Retinal pigment epithelial cell (primary cell): Measurements from ENCODE around the gene CROCC.
"Not testable (repeated sequence)": the region's sequence is repeated elsewhere in the genome, so short reads cannot be mapped to it uniquely, and the experiment has no call there.

Source experiments
- DNase-seq: peaks from one replicate; pipeline ENCODE4 v3.0.0-alpha.2; 2010; ENCODE audit warnings: low read depth
- H3K4me3 ChIP-seq: 2 replicates; pipeline ENCODE4 v1.5.1; 2011; ENCODE audit warnings: mild to moderate bottlenecking, low read length, control low read depth, moderate library complexity
- TF ChIP-seq, protein P1 (sequence below): conservative IDR thresholded peaks from 2 replicates; pipeline ENCODE4 v1.5.1; 2011; ENCODE audit warnings: low read depth, low read length, control low read depth, inconsistent platforms

Gene CROCC

DNA sequence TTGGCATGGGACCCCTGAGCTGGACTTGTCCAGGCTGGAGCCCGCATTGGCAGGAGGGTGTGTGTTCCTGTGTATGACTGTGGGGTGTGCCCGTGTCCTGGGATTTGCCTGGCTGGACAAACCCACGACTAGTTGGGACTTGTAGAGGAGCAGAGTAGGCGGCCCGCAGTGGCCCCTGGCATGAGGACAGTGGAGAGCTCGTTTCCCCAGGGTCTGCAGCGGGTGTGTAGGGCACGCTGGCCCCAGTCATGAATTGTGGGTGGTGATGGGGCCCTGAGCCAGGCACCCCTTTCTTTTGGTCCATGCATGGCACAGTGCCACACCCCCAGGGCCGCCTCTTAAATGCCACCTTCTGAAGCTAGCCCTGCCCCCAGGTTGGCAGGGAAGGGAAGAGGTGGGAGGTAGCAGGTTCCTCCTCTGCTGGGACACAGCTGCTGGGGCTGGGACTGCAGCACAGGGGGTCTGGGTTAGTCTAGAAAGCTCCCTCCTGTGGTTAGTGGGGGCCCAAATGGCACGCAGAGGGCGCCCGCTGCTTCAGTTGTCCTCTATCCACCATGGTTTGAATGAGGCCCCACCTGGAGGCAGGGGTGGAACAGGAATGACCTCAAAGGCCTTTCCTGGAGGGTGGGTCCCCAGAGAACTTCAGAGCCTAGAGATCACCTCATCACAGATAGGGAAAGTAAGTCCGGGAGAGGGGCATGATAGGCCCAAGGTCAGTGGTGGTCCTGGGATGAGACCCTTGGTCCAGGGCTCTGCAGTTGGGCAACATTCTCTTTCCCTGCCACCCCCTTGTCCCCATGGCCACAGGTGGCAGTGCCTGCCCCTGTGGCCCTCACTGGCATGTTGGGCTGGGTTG, 4.1 kb downstream of the CROCC start:
- TF ChIP-seq, protein P1, sequence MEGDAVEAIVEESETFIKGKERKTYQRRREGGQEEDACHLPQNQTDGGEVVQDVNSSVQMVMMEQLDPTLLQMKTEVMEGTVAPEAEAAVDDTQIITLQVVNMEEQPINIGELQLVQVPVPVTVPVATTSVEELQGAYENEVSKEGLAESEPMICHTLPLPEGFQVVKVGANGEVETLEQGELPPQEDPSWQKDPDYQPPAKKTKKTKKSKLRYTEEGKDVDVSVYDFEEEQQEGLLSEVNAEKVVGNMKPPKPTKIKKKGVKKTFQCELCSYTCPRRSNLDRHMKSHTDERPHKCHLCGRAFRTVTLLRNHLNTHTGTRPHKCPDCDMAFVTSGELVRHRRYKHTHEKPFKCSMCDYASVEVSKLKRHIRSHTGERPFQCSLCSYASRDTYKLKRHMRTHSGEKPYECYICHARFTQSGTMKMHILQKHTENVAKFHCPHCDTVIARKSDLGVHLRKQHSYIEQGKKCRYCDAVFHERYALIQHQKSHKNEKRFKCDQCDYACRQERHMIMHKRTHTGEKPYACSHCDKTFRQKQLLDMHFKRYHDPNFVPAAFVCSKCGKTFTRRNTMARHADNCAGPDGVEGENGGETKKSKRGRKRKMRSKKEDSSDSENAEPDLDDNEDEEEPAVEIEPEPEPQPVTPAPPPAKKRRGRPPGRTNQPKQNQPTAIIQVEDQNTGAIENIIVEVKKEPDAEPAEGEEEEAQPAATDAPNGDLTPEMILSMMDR: no peak
- no peak for DNase-seq
- H3K4me3 ChIP-seq: no peak overlapping the region

DNA sequence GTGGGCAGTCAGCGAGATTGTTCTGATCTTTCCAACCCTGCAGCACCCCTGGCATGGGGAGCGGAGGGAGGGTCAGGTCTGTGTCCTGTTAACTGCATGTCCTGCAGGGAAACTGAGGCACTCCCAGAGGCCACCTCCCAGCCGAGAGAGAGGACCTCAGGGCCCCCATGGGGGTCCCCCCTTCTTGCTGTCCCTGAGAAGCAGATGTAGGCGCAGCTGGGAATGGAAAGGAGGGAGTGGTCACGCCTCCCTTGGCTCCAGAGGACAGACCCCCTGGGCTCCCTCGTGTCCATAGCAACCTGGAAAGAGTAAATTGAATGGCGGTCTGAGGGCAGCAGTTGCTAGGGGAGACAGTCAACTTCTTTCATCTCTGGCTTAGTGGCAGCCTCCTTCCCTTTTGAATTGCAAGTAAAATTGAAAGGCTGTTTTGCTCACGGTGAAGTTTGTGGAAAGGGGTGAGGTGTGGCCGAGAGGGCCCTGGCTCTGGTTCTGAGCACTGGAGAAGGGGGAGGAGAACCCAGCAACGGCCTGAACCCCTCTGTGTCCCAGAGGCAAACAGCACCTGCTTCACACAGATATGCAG, 4.9 kb downstream of the CROCC start:
- TF ChIP-seq, protein P1: no peak
- H3K4me3 ChIP-seq: no peak overlapping the region
- DNase-seq: no peak

DNA sequence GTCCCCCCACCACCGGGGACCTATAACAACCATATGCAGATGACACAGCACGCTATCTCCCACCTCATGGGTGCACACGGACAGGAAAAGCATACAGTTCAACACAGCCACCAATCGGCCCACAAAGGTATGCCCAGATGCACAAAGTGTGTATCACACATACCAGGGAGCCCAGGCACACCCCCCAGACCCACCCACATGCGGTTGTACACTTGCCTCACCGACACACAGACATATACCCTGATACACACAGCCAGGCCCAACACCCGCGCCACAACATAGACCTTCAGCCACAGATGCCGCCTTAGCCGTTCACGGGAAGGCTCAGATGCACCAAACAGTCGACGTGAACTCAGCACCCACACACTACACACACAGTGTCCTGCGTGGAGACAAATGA, 5.5 kb downstream of the CROCC start:
- TF ChIP-seq, protein P1: no peak
- H3K4me3 ChIP-seq: no peak overlapping the region
- DNase-seq: no peak

DNA sequence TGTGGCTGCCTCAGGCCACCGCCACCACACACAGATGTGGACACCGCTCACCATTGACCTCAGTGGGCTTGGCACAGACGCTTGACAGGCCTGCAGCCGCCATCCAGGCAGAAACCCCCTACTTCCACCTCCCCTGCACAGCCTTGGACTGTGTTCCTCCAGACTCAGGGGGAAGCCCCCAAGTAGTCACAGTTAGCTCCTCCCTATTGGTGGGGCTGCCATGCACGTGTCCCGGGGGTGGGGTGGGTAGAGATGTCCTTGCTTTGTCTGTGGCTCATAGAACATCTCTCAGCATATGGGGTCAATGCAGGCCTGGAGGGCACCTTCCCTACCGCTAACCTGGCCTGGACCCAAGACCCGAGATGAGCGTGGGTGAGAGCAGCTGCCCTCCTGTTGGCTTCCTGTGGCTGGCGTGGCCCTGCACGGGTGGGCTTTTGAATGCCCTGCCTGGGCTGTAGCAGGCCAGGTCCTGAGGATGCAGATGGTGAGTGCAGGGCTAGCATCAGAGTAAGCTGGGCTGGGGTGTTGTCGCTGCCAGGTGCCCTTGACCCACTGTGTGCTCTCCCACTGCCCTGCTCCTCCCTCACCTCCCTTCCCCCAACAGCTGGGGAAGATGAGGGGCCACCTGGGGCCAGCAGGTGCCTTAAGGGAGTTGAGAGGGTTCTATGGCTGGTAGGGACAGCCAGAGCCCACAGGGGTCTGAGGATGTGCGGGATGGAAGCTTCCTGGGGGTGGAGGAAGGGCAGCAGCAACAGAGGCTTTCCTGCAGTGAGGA, 6.2 kb downstream of the CROCC start:
- no peak for DNase-seq
- no peak overlapping the region for H3K4me3 ChIP-seq

DNA sequence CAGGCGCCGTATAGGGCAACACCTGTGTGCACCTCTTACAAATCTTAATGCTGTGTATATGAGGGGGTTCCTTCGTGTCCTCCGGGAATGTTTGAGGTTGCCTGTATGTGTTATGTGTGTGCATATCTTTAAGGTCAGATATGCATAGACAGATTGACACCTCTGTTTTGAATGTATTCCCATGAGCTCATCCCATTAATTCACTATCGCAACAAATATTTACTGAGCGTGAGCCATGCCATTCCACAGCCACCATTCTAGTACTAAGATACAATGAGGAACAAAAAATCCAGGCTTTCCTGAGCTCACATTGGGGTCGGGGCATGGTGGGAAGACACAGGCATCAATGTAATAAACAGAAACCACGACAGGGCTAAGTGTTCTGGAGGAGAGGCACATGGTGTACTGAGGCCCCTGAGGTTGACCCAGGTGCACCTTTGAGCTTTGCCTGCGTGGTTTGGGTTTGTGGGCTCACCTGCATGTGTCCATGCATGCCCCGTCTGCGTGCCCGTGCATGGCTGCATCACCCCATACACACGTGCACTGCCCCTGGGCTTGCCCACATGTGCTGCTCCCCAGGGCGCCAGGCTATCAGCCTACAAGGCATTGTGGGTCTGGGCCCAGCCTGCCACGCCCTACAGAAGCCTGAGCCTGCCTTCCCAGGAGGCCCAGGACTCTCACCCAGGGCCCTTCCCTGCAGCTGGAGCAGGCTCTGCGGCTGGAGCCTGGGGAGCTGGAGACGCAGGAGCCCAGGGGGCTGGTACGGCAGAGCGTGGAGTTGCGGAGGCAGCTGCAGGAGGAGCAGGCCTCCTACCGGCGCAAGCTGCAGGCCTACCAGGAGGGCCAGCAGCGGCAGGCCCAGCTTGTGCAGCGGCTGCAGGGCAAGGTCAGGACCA, 7.7 kb downstream of the CROCC start:
- DNase-seq, H3K4me3 ChIP-seq: not testable (repeated sequence)

More for the DNA sequence above, 6.2 kb downstream of the CROCC start:
- TF ChIP-seq, protein P1: no peak

DNA sequence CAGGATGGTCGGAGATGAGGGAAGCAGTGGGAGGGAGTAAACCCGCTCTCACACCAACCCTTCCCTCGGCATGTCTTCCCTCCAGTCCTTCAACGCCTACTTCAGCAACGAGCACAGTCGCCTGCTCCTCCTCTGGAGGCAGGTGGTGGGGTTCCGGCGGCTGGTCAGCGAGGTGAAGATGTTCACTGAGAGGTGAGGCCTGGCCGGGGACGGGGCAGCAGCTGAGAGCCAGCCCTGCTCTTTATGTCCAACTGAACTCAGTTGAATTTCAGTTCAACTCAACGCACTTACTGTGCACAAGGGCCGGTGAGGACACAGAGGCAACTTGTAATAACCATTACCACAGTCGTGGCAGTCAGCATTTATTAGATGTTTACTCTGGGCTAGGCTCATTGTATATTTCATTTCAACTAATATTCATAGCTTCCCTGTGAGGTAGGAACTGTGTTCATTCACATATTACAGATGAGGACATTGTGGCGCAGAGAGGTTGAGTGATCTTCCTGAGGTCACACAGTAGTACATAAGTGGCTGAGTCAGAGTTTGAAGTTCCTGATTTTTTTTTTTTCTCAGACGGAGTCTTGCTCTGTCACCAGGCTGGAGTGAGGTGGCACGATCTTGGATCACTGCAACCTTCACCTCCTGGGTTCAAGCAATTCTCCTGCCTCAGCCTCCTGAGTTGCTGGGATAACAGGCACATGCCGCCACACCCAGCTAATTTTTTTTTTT, 9.6 kb downstream of the CROCC start:
- not testable (repeated sequence) for H3K4me3 ChIP-seq, DNase-seq

DNA sequence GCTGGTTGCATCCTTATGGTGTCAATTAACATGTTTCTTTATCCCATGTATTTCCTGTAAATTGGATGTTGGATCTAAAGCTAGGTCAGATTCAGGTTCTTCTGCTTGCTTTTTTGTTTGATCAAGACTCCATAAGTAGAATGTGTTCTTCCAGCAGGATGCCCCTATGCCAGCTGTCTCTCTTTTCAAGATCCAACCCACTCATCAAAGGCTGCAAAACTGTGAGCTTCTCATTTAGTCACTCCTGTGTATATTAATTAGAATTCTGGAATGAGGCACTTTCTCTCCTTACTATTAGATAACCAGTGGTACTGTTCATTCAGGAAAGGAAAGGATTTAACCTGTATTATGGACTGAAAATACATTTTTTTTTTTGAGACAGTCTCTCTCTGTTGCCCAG, 12.2 kb downstream of the CROCC start:
- not testable (repeated sequence) for H3K4me3 ChIP-seq, DNase-seq

DNA sequence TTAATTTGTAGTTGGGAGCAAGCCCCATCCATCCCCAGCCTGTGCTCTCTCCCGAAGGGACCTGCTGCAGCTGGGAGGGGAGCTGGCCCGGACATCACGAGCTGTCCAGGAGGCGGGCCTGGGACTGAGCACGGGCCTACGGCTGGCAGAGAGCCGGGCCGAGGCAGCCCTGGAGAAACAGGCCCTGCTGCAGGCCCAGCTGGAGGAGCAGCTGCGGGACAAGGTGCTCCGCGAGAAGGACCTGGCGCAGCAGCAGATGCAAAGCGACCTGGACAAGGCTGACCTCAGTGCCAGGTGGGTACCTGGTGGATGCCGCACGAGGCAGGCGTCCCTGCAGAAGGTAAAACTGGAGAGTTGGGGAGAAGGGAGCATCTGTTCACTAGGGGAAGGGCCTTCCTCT, 14.8 kb downstream of the CROCC start:
- not testable (repeated sequence) for DNase-seq, H3K4me3 ChIP-seq
